CD4-positive, alpha-beta T cell (primary cell): Measurements from ENCODE around the gene FBRSL1. TPM values are rescaled to one million over a fixed set of nuclear protein-coding genes. Genes with fewer than 3 reads are reported as not detected.

Experiments used
- ATAC-seq: fragments of 200-7000 bp; cut with Tn5 transposase; one replicate; pipeline ENCODE4 v1.10.0; 2022; ENCODE audit warnings: mild to moderate bottlenecking; ENCODE audit not compliant: poor library complexity
- CTCF ChIA-PET: fragments of 350-600 bp; sonication (Branson Sonifier 250); formaldehyde crosslinking; loops from one replicate; lab custom pipeline; 2021; ENCODE audit warnings: antibody characterized with exemption, inconsistent platforms; lab: Charles Lee
- POLR2A ChIA-PET: fragments of 350-600 bp; sonication (Branson Sonifier 250); formaldehyde crosslinking; loops from one replicate; lab custom pipeline; 2021; ENCODE audit warnings: antibody characterized with exemption, inconsistent platforms; lab: Charles Lee
- DNase-seq, 14 experiments: peaks; one replicate each; pipeline ENCODE4 v3.0.0-alpha.2; 2013 to 2020; ENCODE audit warnings: mixed read lengths in 2 of 14
- H3K27ac ChIP-seq, 2 donors: one replicate each; pipeline versions ENCODE4 v1.5.1 to v1.7.0; 2013; ENCODE audit warnings: low read length in 2 of 2, low read depth in 1 of 2, mild to moderate bottlenecking in 1 of 2
- H3K27me3 ChIP-seq, 2 experiments: 1 replicate in 1 of 2; 2 replicates in 1 of 2; pipeline versions ENCODE4 v1.6.1 to v1.7.0; 2013; ENCODE audit warnings: low read length in 2 of 2, control low read depth in 1 of 2, mild to moderate bottlenecking in 1 of 2, moderate library complexity in 1 of 2; ENCODE audit not compliant: insufficient read depth in 2 of 2, control insufficient read depth in 1 of 2
- H3K36me3 ChIP-seq: one replicate; pipeline ENCODE4 v1.6.1; 2013; ENCODE audit warnings: low read length, control low read depth; ENCODE audit not compliant: insufficient read depth
- H3K4me1 ChIP-seq: one replicate; pipeline ENCODE4 v1.6.1; 2013; ENCODE audit warnings: low read length, control low read depth; ENCODE audit not compliant: insufficient read depth
- H3K4me3 ChIP-seq: one replicate; pipeline ENCODE4 v1.5.1; 2013; ENCODE audit warnings: mild to moderate bottlenecking, low read length, moderate library complexity
- H3K9me3 ChIP-seq, 2 experiments: 1 replicate in 1 of 2; 2 replicates in 1 of 2; pipeline versions ENCODE4 v1.6.1 to v1.7.0; 2013; ENCODE audit warnings: low read length in 2 of 2, mild to moderate bottlenecking in 2 of 2, control low read depth in 1 of 2, moderate library complexity in 1 of 2; ENCODE audit not compliant: control insufficient read depth in 1 of 2, insufficient read depth in 1 of 2
- H3K27ac Mint-ChIP-seq: one replicate; pipeline ENCODE4 v1.8.0; 2020; ENCODE audit warnings: mixed read lengths
- H3K27me3 Mint-ChIP-seq: one replicate; pipeline ENCODE4 v1.8.0; 2021; ENCODE audit warnings: mixed read lengths
- H3K36me3 Mint-ChIP-seq: one replicate; pipeline ENCODE4 v1.8.0; 2021; ENCODE audit warnings: low read depth, mixed read lengths
- H3K4me1 Mint-ChIP-seq: one replicate; pipeline ENCODE4 v1.8.0; 2021; ENCODE audit warnings: low read depth, mixed read lengths
- H3K4me3 Mint-ChIP-seq: one replicate; pipeline ENCODE4 v1.8.0; 2020; ENCODE audit warnings: mild to moderate bottlenecking, mixed read lengths
- H3K9me3 Mint-ChIP-seq: one replicate; pipeline ENCODE4 v1.8.0; 2020; ENCODE audit warnings: mixed read lengths
- CTCF ChIP-seq: fragments of 200-600 bp; IDR thresholded peaks from one replicate; pipeline ENCODE4 v1.8.0; 2022; ENCODE audit warnings: antibody characterized with exemption, mild to moderate bottlenecking
- intact Hi-C, 2 experiments: fragments of 100-400 bp; cut with DNase I in 1 of 2; cut with micrococcal nuclease in 1 of 2; formaldehyde crosslinking; loops; one replicate each; pipeline versions ENCODE4 v1.15.1 to v1.9.0; 2023 to 2025; cut with DNase I, micrococcal nuclease
- total RNA-seq, 174 experiments: library from RNA in 2 of 174; stranded (reverse) in 2 of 174; gene quantifications; one replicate each; pipeline ENCODE4 v1.2.3 and lab custom pipeline; 2021 to 2026

FBRSL1 gene
- total RNA-seq, 2 experiments from 2014 or later: 75.8 to 80.7 TPM

- H3K4me1 ChIP-seq: peaks cover 23% of the 10 kb centered on the region
- no peak overlapping the region for H3K4me3 ChIP-seq
- no peaks in the 10 kb centered on the region for H3K27me3 ChIP-seq
- Mint-ChIP-seq H3K4me3 (no peak overlapping the region), H3K9me3 (no peaks in the 10 kb centered on the region), H3K36me3 (no peaks in the 10 kb centered on the region), H3K27ac (no peak overlapping the region), H3K4me1 (peaks cover 31% of the 10 kb centered on the region), H3K27me3 (no peaks in the 10 kb centered on the region)
- no peaks in the 10 kb centered on the region for H3K9me3 ChIP-seq
- TF ChIP-seq CTCF: no peak
- no peaks in the 10 kb centered on the region for H3K36me3 ChIP-seq
- ATAC-seq: no peak
- DNase-seq: no peak
- ChIA-PET CTCF (no interaction called here), POLR2A (no interaction called here)
- H3K27ac ChIP-seq: no peak overlapping the region
- intact Hi-C loops: no loop called here
These were observed 35.6 kb upstream of the FBRSL1 start for GRCh38 chr12:132454193-132454932.

- ATAC-seq (no peak), DNase-seq (no peak)
- ChIA-PET CTCF (no interaction called here), POLR2A (no interaction called here)
- H3K9me3 ChIP-seq: no peaks in the 10 kb centered on the region
- intact Hi-C loops: no loop called here
- H3K27me3 ChIP-seq: no peaks in the 10 kb centered on the region
- no peak for TF ChIP-seq CTCF
- Mint-ChIP-seq H3K27me3 (no peaks in the 10 kb centered on the region), H3K9me3 (no peaks in the 10 kb centered on the region), H3K36me3 (no peaks in the 10 kb centered on the region), H3K27ac (no peak overlapping the region), H3K4me1 (peaks cover 25% of the 10 kb centered on the region), H3K4me3 (no peak overlapping the region)
- H3K36me3 ChIP-seq: no peaks in the 10 kb centered on the region
- H3K4me1 ChIP-seq: peaks cover 18% of the 10 kb centered on the region
- no peak overlapping the region for H3K4me3 ChIP-seq
- no peak overlapping the region for H3K27ac ChIP-seq
These were observed 35.0 kb upstream of the FBRSL1 start for GRCh38 chr12:132454933-132455418.

GRCh38 chr12:132455565-132455964 lies 34.4 kb upstream of the FBRSL1 start:
- H3K27me3 Mint-ChIP-seq: no peaks in the 10 kb centered on the region
- DNase-seq: no peak
- Histone ChIP-seq H3K36me3 (no peaks in the 10 kb centered on the region), H3K4me3 (no peak overlapping the region), H3K4me1 (peaks cover 14% of the 10 kb centered on the region), H3K27ac (no peak overlapping the region), H3K27me3 (no peaks in the 10 kb centered on the region), H3K9me3 (peaks cover 0 to under 1% of the 10 kb centered on the region in 2 experiments)
- CTCF ChIA-PET: no interaction called here
- H3K4me3 Mint-ChIP-seq: no peak overlapping the region
- no peaks in the 10 kb centered on the region for H3K36me3 Mint-ChIP-seq
- ATAC-seq: no peak
- intact Hi-C loops: no loop called here
- peaks cover 22% of the 10 kb centered on the region for H3K4me1 Mint-ChIP-seq
- no peaks in the 10 kb centered on the region for H3K9me3 Mint-ChIP-seq
- TF ChIP-seq CTCF: no peak
- POLR2A ChIA-PET: no interaction called here
- no peak overlapping the region for H3K27ac Mint-ChIP-seq
